Measurements from ENCODE around the gene UBE2F.
"Not testable (repeated sequence)": the region's sequence is repeated elsewhere in the genome, so short reads cannot be mapped to it uniquely, and the experiment has no call there.

Gene UBE2F

GRCh38 chr2:238030422-238031155 lies 63.8 kb downstream of the UBE2F start:
- H3K4me2 ChIP-seq (ENCODE audit: low read length): no peak overlapping the region
- H2BK15ac ChIP-seq (replicated peaks; ENCODE audit: low read depth): no peak overlapping the region
- H3K4ac ChIP-seq (ENCODE audit: low read depth, low read length): no peak overlapping the region
- H3K4me3 ChIP-seq (ENCODE audit: low read length): no peak overlapping the region
- H3K27me3 ChIP-seq (ENCODE audit: insufficient read depth, low read length, poor library complexity): no peaks in the 10 kb centered on the region
- H2BK5ac ChIP-seq (ENCODE audit: low read length): no peak overlapping the region
- WGBS (ENCODE audit: extremely low coverage, insufficient coverage, low lambda C conversion rate): no CpG with 5 or more reads among the region's 8 CpGs
- H2BK120ac ChIP-seq (ENCODE audit: low read depth, low read length): no peak overlapping the region
- H3K79me1 ChIP-seq (ENCODE audit: low read length): no peaks in the 10 kb centered on the region
- no peak overlapping the region for H3K27ac ChIP-seq (ENCODE audit: low read depth, low read length)
- no peak overlapping the region for H4K5ac ChIP-seq (ENCODE audit: low read length)
- no peak overlapping the region for H3K18ac ChIP-seq (ENCODE audit: low read length)
- H2AK5ac ChIP-seq (ENCODE audit: low read length): no peak overlapping the region
- H3K36me3 ChIP-seq (ENCODE audit: control insufficient read depth, insufficient read depth, low read length): peaks cover 7% of the 10 kb centered on the region
- no peaks in the 10 kb centered on the region for H3K4me1 ChIP-seq (ENCODE audit: control insufficient read depth, low read depth, low read length)
- H3K9ac ChIP-seq (ENCODE audit: low read length): no peak overlapping the region
- DNase-seq: peak; percentile 9
- H3K23ac ChIP-seq (ENCODE audit: low read length): no peak overlapping the region
- no peaks in the 10 kb centered on the region for H3K79me2 ChIP-seq (ENCODE audit: control insufficient read depth, insufficient read depth, low read length)
- no peak overlapping the region for H4K8ac ChIP-seq (ENCODE audit: low read depth, low read length)
- no peak overlapping the region for H3K56ac ChIP-seq (ENCODE audit: low read length)

GRCh38 chr2:238031751-238032150 lies 64.9 kb downstream of the UBE2F start:
- no peak for DNase-seq
- Histone ChIP-seq H3K9ac (ENCODE audit: low read length) (no peak overlapping the region), H2BK5ac (ENCODE audit: low read length) (no peak overlapping the region), H3K4ac (ENCODE audit: low read depth, low read length) (no peak overlapping the region), H3K56ac (ENCODE audit: low read length) (no peak overlapping the region), H2BK15ac (replicated peaks; ENCODE audit: low read depth) (no peak overlapping the region), H4K8ac (ENCODE audit: low read depth, low read length) (no peak overlapping the region), H3K79me1 (ENCODE audit: low read length) (no peaks in the 10 kb centered on the region), H3K23ac (ENCODE audit: low read length) (no peak overlapping the region), H4K5ac (ENCODE audit: low read length) (no peak overlapping the region), H3K18ac (ENCODE audit: low read length) (no peak overlapping the region), H3K4me1 (ENCODE audit: control insufficient read depth, low read depth, low read length) (no peaks in the 10 kb centered on the region), H3K27ac (ENCODE audit: low read depth, low read length) (no peak overlapping the region), H2AK5ac (ENCODE audit: low read length) (no peak overlapping the region), H3K36me3 (ENCODE audit: control insufficient read depth, insufficient read depth, low read length) (peaks cover 7% of the 10 kb centered on the region), H3K4me2 (ENCODE audit: low read length) (no peak overlapping the region), H3K79me2 (ENCODE audit: control insufficient read depth, insufficient read depth, low read length) (no peaks in the 10 kb centered on the region), H3K4me3 (ENCODE audit: low read length) (no peak overlapping the region), H3K27me3 (ENCODE audit: insufficient read depth, low read length, poor library complexity) (no peaks in the 10 kb centered on the region), H2BK120ac (ENCODE audit: low read depth, low read length) (no peak overlapping the region)
- WGBS (ENCODE audit: extremely low coverage, insufficient coverage, low lambda C conversion rate): no CpG with 5 or more reads among the region's 4 CpGs

- no peak overlapping the region for H4K5ac ChIP-seq (ENCODE audit: low read length)
- 100% methylated on average over 2 of the region's 4 CpGs for WGBS (ENCODE audit: extremely low coverage, insufficient coverage, low lambda C conversion rate)
- no peak for DNase-seq
- no peak overlapping the region for H3K9ac ChIP-seq (ENCODE audit: low read length)
- no peaks in the 10 kb centered on the region for H3K79me1 ChIP-seq (ENCODE audit: low read length)
- no peak overlapping the region for H3K18ac ChIP-seq (ENCODE audit: low read length)
- no peak overlapping the region for H2BK5ac ChIP-seq (ENCODE audit: low read length)
- H3K4ac ChIP-seq (ENCODE audit: low read depth, low read length): no peak overlapping the region
- H3K27ac ChIP-seq (ENCODE audit: low read depth, low read length): no peak overlapping the region
- H2BK120ac ChIP-seq (ENCODE audit: low read depth, low read length): no peak overlapping the region
- H3K36me3 ChIP-seq (ENCODE audit: control insufficient read depth, insufficient read depth, low read length): peaks cover 7% of the 10 kb centered on the region
- no peaks in the 10 kb centered on the region for H3K4me1 ChIP-seq (ENCODE audit: control insufficient read depth, low read depth, low read length)
- no peak overlapping the region for H2AK5ac ChIP-seq (ENCODE audit: low read length)
- H2BK15ac ChIP-seq (replicated peaks; ENCODE audit: low read depth): no peak overlapping the region
- no peaks in the 10 kb centered on the region for H3K79me2 ChIP-seq (ENCODE audit: control insufficient read depth, insufficient read depth, low read length)
- H3K4me3 ChIP-seq (ENCODE audit: low read length): no peak overlapping the region
- H3K4me2 ChIP-seq (ENCODE audit: low read length): no peak overlapping the region
- H4K8ac ChIP-seq (ENCODE audit: low read depth, low read length): no peak overlapping the region
- no peaks in the 10 kb centered on the region for H3K27me3 ChIP-seq (ENCODE audit: insufficient read depth, low read length, poor library complexity)
- no peak overlapping the region for H3K23ac ChIP-seq (ENCODE audit: low read length)
- H3K56ac ChIP-seq (ENCODE audit: low read length): no peak overlapping the region
Measured at GRCh38 chr2:238032755-238033337, 66.0 kb downstream of the UBE2F start.

- H3K4me2 ChIP-seq (ENCODE audit: low read length); H3K4me3 ChIP-seq (ENCODE audit: low read length); H3K4ac ChIP-seq (ENCODE audit: low read depth, low read length); H4K5ac ChIP-seq (ENCODE audit: low read length); H2AK5ac ChIP-seq (ENCODE audit: low read length); H2BK15ac ChIP-seq (replicated peaks; ENCODE audit: low read depth); H3K23ac ChIP-seq (ENCODE audit: low read length); DNase-seq; H3K56ac ChIP-seq (ENCODE audit: low read length); H3K27me3 ChIP-seq (ENCODE audit: insufficient read depth, low read length, poor library complexity); H3K36me3 ChIP-seq (ENCODE audit: control insufficient read depth, insufficient read depth, low read length); H3K79me1 ChIP-seq (ENCODE audit: low read length); H2BK5ac ChIP-seq (ENCODE audit: low read length); H4K8ac ChIP-seq (ENCODE audit: low read depth, low read length); H3K79me2 ChIP-seq (ENCODE audit: control insufficient read depth, insufficient read depth, low read length); H3K18ac ChIP-seq (ENCODE audit: low read length); H2BK120ac ChIP-seq (ENCODE audit: low read depth, low read length); H3K9ac ChIP-seq (ENCODE audit: low read length); H3K27ac ChIP-seq (ENCODE audit: low read depth, low read length); H3K4me1 ChIP-seq (ENCODE audit: control insufficient read depth, low read depth, low read length): not testable (repeated sequence)
- no CpG with 5 or more reads among the region's 9 CpGs for WGBS (ENCODE audit: extremely low coverage, insufficient coverage, low lambda C conversion rate)
Measured at GRCh38 chr2:238033991-238034390, 67.2 kb downstream of the UBE2F start.

- Histone ChIP-seq H2AK5ac (ENCODE audit: low read length) (no peak overlapping the region), H3K18ac (ENCODE audit: low read length) (no peak overlapping the region), H3K27me3 (ENCODE audit: insufficient read depth, low read length, poor library complexity) (no peaks in the 10 kb centered on the region), H3K56ac (ENCODE audit: low read length) (no peak overlapping the region), H3K27ac (ENCODE audit: low read depth, low read length) (no peak overlapping the region), H3K4me1 (ENCODE audit: control insufficient read depth, low read depth, low read length) (no peaks in the 10 kb centered on the region), H4K5ac (ENCODE audit: low read length) (no peak overlapping the region), H3K79me2 (ENCODE audit: control insufficient read depth, insufficient read depth, low read length) (no peaks in the 10 kb centered on the region), H3K36me3 (ENCODE audit: control insufficient read depth, insufficient read depth, low read length) (no peaks in the 10 kb centered on the region), H3K9ac (ENCODE audit: low read length) (no peak overlapping the region), H3K23ac (ENCODE audit: low read length) (no peak overlapping the region), H3K4ac (ENCODE audit: low read depth, low read length) (no peak overlapping the region), H3K4me2 (ENCODE audit: low read length) (no peak overlapping the region), H3K79me1 (ENCODE audit: low read length) (no peaks in the 10 kb centered on the region), H2BK120ac (ENCODE audit: low read depth, low read length) (no peak overlapping the region), H2BK15ac (replicated peaks; ENCODE audit: low read depth) (no peak overlapping the region), H4K8ac (ENCODE audit: low read depth, low read length) (no peak overlapping the region), H3K4me3 (ENCODE audit: low read length) (no peak overlapping the region), H2BK5ac (ENCODE audit: low read length) (no peak overlapping the region)
- no CpG with 5 or more reads among the region's 8 CpGs for WGBS (ENCODE audit: extremely low coverage, insufficient coverage, low lambda C conversion rate)
- DNase-seq: no peak
Measured at GRCh38 chr2:238038203-238038602, 71.4 kb downstream of the UBE2F start.

GRCh38 chr2:238039151-238039550 lies 72.3 kb downstream of the UBE2F start:
- Histone ChIP-seq H3K56ac (ENCODE audit: low read length) (no peak overlapping the region), H3K4me3 (ENCODE audit: low read length) (no peak overlapping the region), H3K4me2 (ENCODE audit: low read length) (no peak overlapping the region), H2AK5ac (ENCODE audit: low read length) (no peak overlapping the region), H3K27ac (ENCODE audit: low read depth, low read length) (no peak overlapping the region), H3K36me3 (ENCODE audit: control insufficient read depth, insufficient read depth, low read length) (no peaks in the 10 kb centered on the region), H4K8ac (ENCODE audit: low read depth, low read length) (no peak overlapping the region), H4K5ac (ENCODE audit: low read length) (no peak overlapping the region), H3K9ac (ENCODE audit: low read length) (no peak overlapping the region), H3K79me2 (ENCODE audit: control insufficient read depth, insufficient read depth, low read length) (no peaks in the 10 kb centered on the region), H3K79me1 (ENCODE audit: low read length) (no peaks in the 10 kb centered on the region), H3K4ac (ENCODE audit: low read depth, low read length) (no peak overlapping the region), H3K4me1 (ENCODE audit: control insufficient read depth, low read depth, low read length) (no peaks in the 10 kb centered on the region), H3K27me3 (ENCODE audit: insufficient read depth, low read length, poor library complexity) (no peaks in the 10 kb centered on the region), H3K18ac (ENCODE audit: low read length) (no peak overlapping the region), H2BK120ac (ENCODE audit: low read depth, low read length) (no peak overlapping the region), H2BK5ac (ENCODE audit: low read length) (no peak overlapping the region), H3K23ac (ENCODE audit: low read length) (no peak overlapping the region), H2BK15ac (replicated peaks; ENCODE audit: low read depth) (no peak overlapping the region)
- DNase-seq: no peak
- no CpG with 5 or more reads among the region's 6 CpGs for WGBS (ENCODE audit: extremely low coverage, insufficient coverage, low lambda C conversion rate)
